Peyer's patch (tissue), 4 donors: ENCODE results near the gene GTPBP6.

Experiments
- POLR2A ChIP-seq, 2 donors: fragments of 450-650 bp; IDR thresholded peaks; one replicate each; pipeline ENCODE4 v1.5.1; 2017; ENCODE audit warnings: antibody characterized with exemption in 2 of 2, mild to moderate bottlenecking in 2 of 2, moderate library complexity in 2 of 2
- TF ChIP-seq, protein P1 (sequence below), 6 experiments: fragments of 450-650 bp in 4 of 6; fragments of 200-600 bp in 2 of 6; sonication (generic) in 1 of 6; IDR thresholded peaks; one replicate each; pipeline ENCODE4 v1.5.1; 2017 to 2019; ENCODE audit warnings: antibody characterized with exemption in 6 of 6, mild to moderate bottlenecking in 3 of 6, moderate library complexity in 1 of 6

DNA sequence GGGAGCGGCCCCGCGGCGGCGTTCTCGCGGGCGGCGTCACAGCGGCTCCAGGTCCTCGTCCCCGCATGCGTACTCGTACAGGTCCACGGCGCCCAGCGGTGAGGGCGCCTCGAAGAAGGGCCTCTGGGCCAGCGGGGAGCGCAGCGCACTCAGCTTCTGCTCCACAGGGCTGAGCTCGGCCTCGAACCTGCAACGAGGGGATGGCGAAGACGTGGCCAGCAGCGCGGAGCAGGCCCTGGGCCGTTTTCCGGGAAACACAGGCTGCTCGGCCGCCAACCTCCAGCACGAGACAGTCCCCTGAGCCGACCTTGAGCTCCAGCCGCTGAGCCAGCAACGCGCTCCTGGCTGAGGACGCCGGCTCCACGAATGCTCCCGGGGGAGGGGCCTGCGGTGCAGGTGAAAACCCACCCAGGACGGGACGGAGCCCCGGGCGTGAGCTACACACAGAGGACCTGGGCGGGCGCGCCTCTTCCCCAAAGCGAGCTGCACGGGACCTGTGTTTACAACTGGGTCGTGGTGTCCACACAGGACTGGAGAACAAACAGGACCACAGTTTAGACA, 15.8 kb upstream of the GTPBP6 start:
- TF ChIP-seq, protein P1, sequence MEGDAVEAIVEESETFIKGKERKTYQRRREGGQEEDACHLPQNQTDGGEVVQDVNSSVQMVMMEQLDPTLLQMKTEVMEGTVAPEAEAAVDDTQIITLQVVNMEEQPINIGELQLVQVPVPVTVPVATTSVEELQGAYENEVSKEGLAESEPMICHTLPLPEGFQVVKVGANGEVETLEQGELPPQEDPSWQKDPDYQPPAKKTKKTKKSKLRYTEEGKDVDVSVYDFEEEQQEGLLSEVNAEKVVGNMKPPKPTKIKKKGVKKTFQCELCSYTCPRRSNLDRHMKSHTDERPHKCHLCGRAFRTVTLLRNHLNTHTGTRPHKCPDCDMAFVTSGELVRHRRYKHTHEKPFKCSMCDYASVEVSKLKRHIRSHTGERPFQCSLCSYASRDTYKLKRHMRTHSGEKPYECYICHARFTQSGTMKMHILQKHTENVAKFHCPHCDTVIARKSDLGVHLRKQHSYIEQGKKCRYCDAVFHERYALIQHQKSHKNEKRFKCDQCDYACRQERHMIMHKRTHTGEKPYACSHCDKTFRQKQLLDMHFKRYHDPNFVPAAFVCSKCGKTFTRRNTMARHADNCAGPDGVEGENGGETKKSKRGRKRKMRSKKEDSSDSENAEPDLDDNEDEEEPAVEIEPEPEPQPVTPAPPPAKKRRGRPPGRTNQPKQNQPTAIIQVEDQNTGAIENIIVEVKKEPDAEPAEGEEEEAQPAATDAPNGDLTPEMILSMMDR (IDR thresholded peaks at IDR 0.05) = no peak
- no peak for TF ChIP-seq POLR2A (IDR thresholded peaks at IDR 0.05)
